DMS79 (cell line): ENCODE results near the gene ASPA.
"Not testable (repeated sequence)": the region's sequence is repeated elsewhere in the genome, so short reads cannot be mapped to it uniquely, and the experiment has no call there.

ENCODE experiments used
- DNase-seq: peaks from one replicate; lab custom pipeline; 2025; lab: John Stamatoyannopoulos, UW

Gene ASPA

GRCh38 chr17:3507869-3508268, 32.1 kb downstream of the ASPA start:
- no peak for DNase-seq

- no peak for DNase-seq
Observed at GRCh38 chr17:3510090-3510489, 34.3 kb downstream of the ASPA start.

- DNase-seq, result no peak
Observed at GRCh38 chr17:3511852-3512504, 36.2 kb downstream of the ASPA start.

GRCh38 chr17:3512505-3513171, 36.8 kb downstream of the ASPA start:
- no peak for DNase-seq

GRCh38 chr17:3513305-3514035, 37.7 kb downstream of the ASPA start:
- DNase-seq, result no peak

GRCh38 chr17:3514167-3514566, 38.4 kb downstream of the ASPA start:
- DNase-seq, result not testable (repeated sequence)

- no peak for DNase-seq
Observed at GRCh38 chr17:3514873-3515272, 39.1 kb downstream of the ASPA start.

GRCh38 chr17:3519472-3519871, 43.7 kb downstream of the ASPA start:
- not testable (repeated sequence) for DNase-seq

- no peak for DNase-seq
Observed at GRCh38 chr17:3524024-3524423, 48.2 kb downstream of the ASPA start.

- no peak for DNase-seq
Observed at GRCh38 chr17:3526491-3526890, 50.7 kb downstream of the ASPA start.

GRCh38 chr17:3526971-3527370, 51.2 kb downstream of the ASPA start:
- DNase-seq, result no peak

- DNase-seq, result no peak
Observed at GRCh38 chr17:3527468-3527867, 51.7 kb downstream of the ASPA start.

- no peak for DNase-seq
Observed at GRCh38 chr17:3527896-3528295, 52.1 kb downstream of the ASPA start.

GRCh38 chr17:3528403-3528851, 52.6 kb downstream of the ASPA start:
- no peak for DNase-seq

- DNase-seq, result no peak
Observed at GRCh38 chr17:3528880-3529511, 53.2 kb downstream of the ASPA start.

GRCh38 chr17:3529817-3530741, 54.3 kb downstream of the ASPA start:
- DNase-seq, result no peak

GRCh38 chr17:3531266-3532101, 55.7 kb downstream of the ASPA start:
- DNase-seq, result no peak

GRCh38 chr17:3532106-3532858, 56.5 kb downstream of the ASPA start:
- DNase-seq, result no peak

- DNase-seq, result no peak
Observed at GRCh38 chr17:3532859-3533142, 57.0 kb downstream of the ASPA start.

- no peak for DNase-seq
Observed at GRCh38 chr17:3533752-3534151, 58.0 kb downstream of the ASPA start.
